Measurements from ENCODE around the gene QSOX1. TPM values are rescaled to one million over a fixed set of nuclear protein-coding genes. Genes with fewer than 3 reads are reported as not detected.

QSOX1 gene
- total and polyA plus RNA-seq, 9 of the 15 experiments (the other 6 are each of a cell fraction or from before 2014, with no cell fraction given) = 4.0 to 53.1 (median 15.0) TPM

GRCh38 chr1:180154325-180155181, at the start of gene QSOX1 (continued):
- peak; percentile 29; the same call in 1 of the 2 replicates for TF ChIP-seq ESRRA (IDR thresholded peaks at IDR 0.05; ENCODE audit: borderline replicate concordance, low read depth)
- TF ChIP-seq PTTG1 (tag; IDR thresholded peaks at IDR 0.05; ENCODE audit: low read depth) = no peak
- TF ChIP-seq ATF2 (CRISPR knock-in tag; IDR thresholded peaks at IDR 0.05) = peak; percentile 33; the same call in 1 of the 2 replicates
- peak; percentile 81; the same call in 1 of the 2 replicates for TF ChIP-seq ATF6 (CRISPR knock-in tag; IDR thresholded peaks at IDR 0.05)
- TF ChIP-seq HDAC1 (IDR thresholded peaks at IDR 0.05) = peak in 1 of 2 experiments; percentile 15; a peak in 1 of 4 replicates
- 0 out of 2 replicates have a peak, but pooled peaks have one; percentile 45 for TF ChIP-seq ZNF766 (CRISPR knock-in tag; conservative IDR thresholded peaks at IDR 0.05)
- no peak for TF ChIP-seq U2AF2 (optimal IDR thresholded peaks at IDR 0.05; ENCODE audit: low read depth, low read length)
- no peak for TF ChIP-seq MIER1 (IDR thresholded peaks at IDR 0.05; ENCODE audit: low read depth)
- TF ChIP-seq PTRF (tag; IDR thresholded peaks at IDR 0.05) = no peak
- TF ChIP-seq MEIS2 (IDR thresholded peaks at IDR 0.05; ENCODE audit: partially characterized antibody) = no peak
- TF ChIP-seq CTBP1 (IDR thresholded peaks at IDR 0.05; ENCODE audit: borderline replicate concordance) = no peak; the same call in none of the 2 replicates
- TF ChIP-seq RAD21 (CRISPR knock-in tag; conservative IDR thresholded peaks at IDR 0.05 in 1 of 2, IDR thresholded peaks at IDR 0.05 in 1 of 2) = no peak
- peak in 1 of 3 experiments; percentile 65 for TF ChIP-seq YY1 (IDR thresholded peaks at IDR 0.05; ENCODE audit: borderline replicate concordance in 1 of 3, control insufficient read depth in 1 of 3, extremely low read depth in 1 of 3, insufficient read depth in 3 of 3, insufficient read length in 1 of 3, insufficient replicate concordance in 2 of 3, low read depth in 1 of 3, low read length in 2 of 3)
- TF ChIP-seq TRIM28 (IDR thresholded peaks at IDR 0.05) = 0 out of 2 replicates have a peak, but pooled peaks have one; percentile 16
- TF ChIP-seq UBTF (IDR thresholded peaks at IDR 0.05; ENCODE audit: borderline replicate concordance in 1 of 2, low read depth in 2 of 2, low read length in 2 of 2) = peak; percentile 88 to 94; a peak in 3 of 4 replicates
- TF ChIP-seq PHF20 (IDR thresholded peaks at IDR 0.05; ENCODE audit: partially characterized antibody) = peak; percentile 87
- no peak for TF ChIP-seq POLR3A (IDR thresholded peaks at IDR 0.05; ENCODE audit: borderline replicate concordance, extremely low read depth, insufficient read depth, insufficient read length)
- TF ChIP-seq FOXP1 (CRISPR knock-in tag; IDR thresholded peaks at IDR 0.05) = no peak
- peak; percentile 63 for TF ChIP-seq CCNT2 (IDR thresholded peaks at IDR 0.05; ENCODE audit: borderline replicate concordance, extremely low read depth, insufficient read length, low read depth, low read length)
- TF ChIP-seq NEUROD1 (IDR thresholded peaks at IDR 0.05; ENCODE audit: borderline replicate concordance, low read depth, low read length, partially characterized antibody) = peak; percentile 66

All from K562 (cell line).